GM19025 (cell line): ENCODE results near the gene TYW1B.
"Not testable (repeated sequence)": the region's sequence is repeated elsewhere in the genome, so short reads cannot be mapped to it uniquely, and the experiment has no call there.

ENCODE experiments used
- ATAC-seq: cut with Tn5 transposase; IDR thresholded peaks from one replicate; pipeline ENCODE4 v1.9.1; 2021; ENCODE audit warnings: mild to moderate bottlenecking, low read depth, moderate library complexity; ENCODE audit not compliant: unreplicated experiment

Gene TYW1B

DNA sequence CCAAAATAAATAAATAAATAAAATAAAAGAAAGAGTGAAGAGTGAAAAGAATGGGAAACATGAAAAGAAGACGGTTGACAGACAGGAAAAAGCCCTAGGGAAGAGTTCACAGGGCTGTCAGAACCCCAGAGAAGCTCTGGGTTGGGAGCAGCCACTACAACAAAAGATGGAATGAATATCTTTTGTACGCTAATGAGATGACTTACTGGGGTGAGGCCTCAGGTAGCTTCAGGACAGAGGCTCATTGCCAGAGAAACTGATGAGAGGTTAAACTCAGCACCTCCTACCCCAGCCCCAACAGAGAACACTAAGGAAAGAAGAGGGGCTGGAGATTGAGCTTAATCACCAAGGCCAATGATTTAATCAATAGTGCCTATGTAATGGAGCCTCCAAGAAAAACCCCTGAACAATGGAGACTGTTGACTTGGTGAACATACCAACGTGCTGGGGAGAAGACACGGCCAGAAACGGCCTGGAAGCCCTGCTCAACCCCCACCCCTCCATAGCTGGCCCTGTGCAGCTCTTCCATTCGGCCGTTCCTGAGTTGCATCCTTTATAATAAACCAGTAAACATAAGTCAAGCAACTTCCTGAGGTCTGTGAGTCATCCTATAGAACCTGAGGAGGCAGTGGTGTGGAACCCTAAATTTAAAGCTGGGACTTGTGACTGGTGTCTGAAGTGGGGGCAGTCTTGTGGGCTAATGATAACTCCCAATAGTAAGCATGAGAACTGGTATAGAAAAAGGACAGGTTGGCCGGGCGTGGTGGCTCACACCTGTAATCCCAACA, 11.4 kb downstream of the TYW1B start:
- ATAC-seq: not testable (repeated sequence)

- ATAC-seq: not testable (repeated sequence)
Measured at GRCh38 chr7:72810437-72810836, 17.6 kb downstream of the TYW1B start.

DNA sequence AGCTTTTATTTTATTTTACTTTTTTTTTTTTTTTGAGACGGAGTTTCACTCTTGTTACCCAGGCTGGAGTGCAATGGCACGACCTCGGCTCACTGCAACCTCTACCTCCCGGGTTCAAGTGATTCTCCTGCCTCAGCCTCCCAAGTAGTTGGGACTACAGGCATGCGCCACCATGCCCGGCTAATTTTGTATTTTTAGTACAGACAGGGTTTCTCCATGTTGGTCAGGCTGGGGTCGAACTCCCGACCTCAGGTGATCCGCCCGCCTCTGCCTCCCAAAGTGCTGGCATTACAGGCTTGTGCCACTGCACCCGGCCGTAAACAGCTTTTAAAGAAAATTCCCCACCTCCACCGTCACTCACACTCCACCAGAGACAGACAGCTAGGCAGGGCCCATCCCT, 19.5 kb downstream of the TYW1B start:
- ATAC-seq: not testable (repeated sequence)

- not testable (repeated sequence) for ATAC-seq
Measured at GRCh38 chr7:72806851-72807250, 21.1 kb downstream of the TYW1B start.

DNA sequence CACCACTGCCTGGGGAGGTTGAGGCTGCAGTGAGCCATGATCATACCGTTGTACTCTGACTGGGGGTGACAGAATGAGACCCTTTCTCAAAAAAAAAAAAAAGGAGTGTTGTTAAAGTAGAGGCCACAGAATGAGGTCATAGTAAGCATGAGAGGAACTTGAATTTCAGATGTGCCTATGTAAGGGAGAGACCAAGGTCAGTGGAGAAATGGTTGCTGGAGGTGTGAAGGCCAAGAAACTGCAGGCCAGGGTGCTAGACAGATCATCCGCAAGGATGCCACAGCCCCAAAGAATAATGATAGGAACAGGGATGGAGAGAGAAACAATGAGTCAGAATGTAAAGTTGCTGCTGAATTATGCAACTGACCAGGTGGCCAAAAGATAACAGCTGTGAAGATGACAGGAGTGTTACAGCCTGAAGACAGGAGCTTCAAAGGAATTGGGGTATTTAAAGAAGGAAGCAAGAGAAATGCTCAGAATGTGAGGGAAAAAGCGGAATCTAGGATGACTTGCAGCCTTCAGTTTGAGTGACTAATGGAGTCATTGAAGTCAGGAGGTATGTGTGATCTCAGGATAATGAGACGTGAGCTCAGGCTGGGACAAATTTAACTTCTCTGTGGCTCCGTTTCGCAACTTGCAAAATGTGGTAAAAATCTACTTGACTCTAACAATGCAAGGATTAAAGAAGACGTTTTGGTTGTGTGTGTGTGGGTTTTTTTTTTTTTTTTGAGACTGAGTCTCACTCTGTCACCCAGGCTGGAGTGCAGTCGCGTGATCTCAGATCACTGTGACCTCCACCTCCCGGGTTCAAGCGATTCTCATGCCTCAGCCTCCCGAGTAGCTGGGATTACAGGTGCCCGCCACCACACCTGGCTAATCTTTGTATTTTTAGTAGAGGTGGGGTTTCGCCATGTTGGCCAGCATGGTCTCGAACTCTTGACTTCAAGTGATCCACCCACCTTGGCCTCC, 22.2 kb downstream of the TYW1B start:
- no peak for ATAC-seq

- not testable (repeated sequence) for ATAC-seq
Measured at GRCh38 chr7:72803778-72804177, 24.2 kb downstream of the TYW1B start.

DNA sequence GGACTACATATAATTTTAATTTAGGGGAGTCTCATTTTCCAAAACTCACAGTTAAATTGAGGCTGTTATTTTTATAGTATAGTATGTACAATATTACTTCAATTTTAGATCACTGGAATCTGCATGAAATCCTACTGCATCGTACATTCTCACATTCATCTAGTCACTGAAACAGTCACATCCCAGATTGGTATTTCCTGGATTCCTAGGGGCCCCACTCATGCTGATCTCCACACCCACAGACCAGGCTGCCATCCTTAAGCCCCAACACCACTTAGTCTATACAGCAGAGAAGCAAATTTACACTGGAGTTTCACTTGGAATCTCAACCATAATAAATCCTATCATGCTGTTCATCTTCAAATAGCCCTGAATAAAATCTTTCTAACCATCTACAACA, 26.4 kb downstream of the TYW1B start:
- not testable (repeated sequence) for ATAC-seq

GRCh38 chr7:72795401-72795800, 32.6 kb downstream of the TYW1B start:
- not testable (repeated sequence) for ATAC-seq

DNA sequence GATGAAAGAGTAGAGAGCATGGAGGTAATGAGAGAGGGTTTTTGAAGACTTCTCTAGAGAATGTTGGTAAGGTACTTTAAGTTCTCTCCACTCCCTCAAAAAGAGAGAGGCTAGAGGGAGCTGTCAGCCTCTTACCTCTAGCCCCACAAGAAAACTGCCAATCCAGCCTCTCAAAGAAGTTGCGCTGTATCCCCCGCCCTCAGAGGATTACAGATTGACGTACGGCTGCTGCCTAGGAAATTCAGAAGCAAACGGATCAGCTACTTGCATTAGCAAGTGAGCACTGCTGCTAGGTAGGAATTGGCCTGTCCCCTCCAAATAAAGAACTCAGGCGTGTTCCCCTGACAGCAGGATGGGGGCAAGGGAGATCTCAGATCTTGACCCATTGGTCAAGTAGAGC, 34.2 kb downstream of the TYW1B start:
- ATAC-seq: no peak

DNA sequence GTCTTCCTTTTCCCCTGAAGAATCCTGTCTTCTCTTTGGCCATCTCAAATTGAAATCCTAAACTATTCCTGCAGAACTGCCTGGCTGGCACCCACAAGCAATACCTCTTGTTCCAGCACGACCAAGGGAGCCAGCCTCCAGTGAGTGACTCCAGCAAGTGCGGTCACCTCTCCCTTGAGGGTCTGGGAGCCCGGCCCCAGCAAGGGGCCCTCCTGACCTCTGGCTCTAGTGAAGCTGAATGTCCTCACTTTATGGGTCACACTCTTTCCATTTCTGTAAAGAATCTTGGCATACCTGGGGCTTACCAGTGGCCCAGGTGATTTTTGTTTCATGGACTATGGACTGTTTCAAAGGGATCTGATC, 37.3 kb downstream of the TYW1B start:
- ATAC-seq: not testable (repeated sequence)

GRCh38 chr7:72790048-72790697, 37.8 kb downstream of the TYW1B start:
- ATAC-seq: not testable (repeated sequence)

DNA sequence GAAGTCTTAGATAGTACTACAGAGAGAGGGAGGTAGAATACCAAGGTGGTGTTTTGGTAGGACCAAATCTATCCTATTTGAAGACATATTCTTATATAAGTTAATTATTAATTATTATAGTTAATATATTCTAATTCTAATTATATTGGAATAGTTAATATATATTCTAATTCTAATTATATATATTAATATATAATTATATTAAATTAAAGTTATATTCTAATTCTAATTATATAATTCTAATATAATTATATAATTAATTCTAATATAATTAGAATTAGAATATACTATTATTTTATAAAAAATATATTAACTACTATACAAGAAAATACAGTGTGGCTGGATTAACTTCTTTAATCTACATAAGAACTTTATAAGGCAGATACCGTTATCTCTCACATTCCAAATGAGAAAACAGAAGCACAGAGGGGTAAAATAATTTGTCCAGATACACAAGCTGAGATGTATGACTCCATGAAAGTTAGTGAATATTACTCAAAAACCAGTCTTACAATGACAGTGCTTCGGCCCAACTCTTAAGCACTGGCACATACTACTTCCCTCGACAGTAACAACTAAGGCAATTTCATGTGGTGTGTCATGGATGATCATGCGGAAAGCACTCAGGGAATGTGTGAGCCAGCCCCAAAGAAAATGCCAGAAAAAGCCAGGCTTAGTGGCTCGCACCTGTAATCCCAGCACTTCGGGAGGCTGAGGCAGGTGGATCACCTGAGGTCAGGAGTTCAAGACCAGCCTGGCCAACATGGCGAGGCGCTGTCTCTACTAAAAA, 42.6 kb downstream of the TYW1B start:
- ATAC-seq: no peak

DNA sequence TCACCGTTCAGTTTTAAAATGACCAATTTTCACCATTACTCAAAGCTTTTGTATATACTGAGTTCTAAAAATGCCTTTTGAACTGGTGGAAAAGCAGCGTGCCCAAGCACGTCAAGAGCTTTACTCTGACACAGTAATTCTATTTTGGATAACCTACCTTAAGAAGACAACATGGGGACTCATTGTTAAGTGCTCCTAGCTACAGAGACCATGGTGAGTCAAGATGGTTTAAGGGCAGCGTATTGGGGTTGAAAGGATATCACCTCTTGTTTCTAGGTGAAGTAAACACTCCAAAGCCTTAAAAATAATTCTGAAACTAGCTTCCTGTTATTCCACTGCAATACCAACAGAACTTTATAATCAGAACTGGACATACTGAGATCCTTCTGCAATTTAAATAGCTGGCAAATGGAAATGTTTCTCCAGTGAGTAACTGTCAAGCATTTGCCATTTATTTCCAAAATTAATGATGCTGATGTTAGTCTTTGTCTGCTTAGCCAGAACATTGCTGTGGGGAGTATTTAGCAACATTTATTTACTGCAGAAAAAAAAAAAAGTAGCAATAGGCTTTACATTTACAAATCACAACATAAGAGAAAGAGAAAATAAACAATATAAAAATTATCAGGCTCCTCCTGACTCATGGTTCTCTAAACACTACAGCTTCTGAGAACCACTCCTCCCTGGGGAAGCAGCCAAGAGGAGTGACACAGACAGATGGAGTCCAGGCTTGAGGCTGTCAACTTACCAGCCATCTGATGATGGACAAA, 44.2 kb downstream of the TYW1B start:
- ATAC-seq: not testable (repeated sequence)

- no peak for ATAC-seq
Measured at GRCh38 chr7:72781631-72782030, 46.4 kb downstream of the TYW1B start.

- ATAC-seq: no peak
Measured at GRCh38 chr7:72781161-72781560, 46.8 kb downstream of the TYW1B start.

DNA sequence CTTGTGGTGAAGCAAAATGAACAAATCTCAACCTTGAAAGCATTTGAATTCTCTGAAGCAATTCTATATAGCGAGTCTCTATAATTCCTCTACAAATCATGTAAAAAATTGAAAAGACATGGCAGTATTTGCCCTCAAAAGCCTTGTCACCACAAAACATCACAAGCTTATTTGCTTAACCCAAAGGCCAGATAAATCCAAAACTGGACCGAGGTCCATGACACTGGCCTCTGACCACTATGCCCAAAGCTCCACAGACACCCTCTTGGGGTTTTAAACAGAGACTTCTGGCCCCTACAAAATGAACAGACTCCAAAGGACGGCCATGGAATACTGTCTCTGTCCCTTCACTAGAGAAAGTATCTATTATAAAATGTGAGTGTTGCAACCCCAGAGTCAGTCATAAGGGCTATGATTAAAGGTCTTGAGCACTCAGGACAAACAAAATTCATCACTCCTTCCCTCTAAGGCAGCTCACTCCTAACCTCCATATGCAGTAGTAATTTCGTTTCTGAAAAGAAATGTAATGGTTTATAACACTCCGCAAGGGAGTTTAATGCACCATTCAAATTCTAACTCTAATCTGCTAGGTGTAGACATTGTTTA, 47.6 kb downstream of the TYW1B start:
- not testable (repeated sequence) for ATAC-seq

DNA sequence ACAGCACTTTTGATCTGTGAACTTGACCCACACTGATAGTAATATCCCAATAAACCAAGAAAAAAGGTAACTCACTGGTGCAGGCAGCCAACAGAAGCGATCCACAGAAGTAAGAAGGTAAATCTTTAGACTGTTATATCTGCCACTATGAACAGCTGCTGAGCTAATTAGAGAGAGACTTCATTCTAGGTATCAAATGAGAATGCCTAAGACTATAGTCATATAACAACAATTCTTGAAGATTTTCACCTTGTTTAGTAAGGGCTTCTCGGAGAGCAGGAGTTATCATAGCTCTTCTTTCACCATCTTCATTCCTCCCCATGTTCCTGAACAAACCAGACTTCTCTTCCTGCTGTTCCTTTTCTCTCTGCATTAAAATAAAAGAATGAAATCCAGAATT, 50.8 kb downstream of the TYW1B start:
- ATAC-seq: not testable (repeated sequence)

DNA sequence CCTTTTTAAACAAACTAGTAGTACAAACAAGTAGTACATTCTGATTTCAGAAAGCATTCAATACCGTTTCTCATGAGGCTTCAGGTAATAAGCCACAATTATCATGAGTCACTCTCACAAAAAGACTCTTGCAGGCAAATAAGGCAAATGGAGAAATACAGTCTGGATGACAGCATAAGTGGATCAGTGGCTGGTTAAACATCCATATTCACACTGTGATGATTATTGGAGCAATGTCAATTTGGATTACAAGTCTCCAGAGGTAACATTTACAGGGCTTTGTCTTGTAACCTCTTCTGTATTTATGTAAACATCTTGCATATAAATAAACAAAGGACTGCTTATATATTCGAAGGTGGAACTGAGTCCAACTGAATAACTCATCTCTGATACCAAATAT, 55.4 kb downstream of the TYW1B start:
- ATAC-seq: not testable (repeated sequence)

DNA sequence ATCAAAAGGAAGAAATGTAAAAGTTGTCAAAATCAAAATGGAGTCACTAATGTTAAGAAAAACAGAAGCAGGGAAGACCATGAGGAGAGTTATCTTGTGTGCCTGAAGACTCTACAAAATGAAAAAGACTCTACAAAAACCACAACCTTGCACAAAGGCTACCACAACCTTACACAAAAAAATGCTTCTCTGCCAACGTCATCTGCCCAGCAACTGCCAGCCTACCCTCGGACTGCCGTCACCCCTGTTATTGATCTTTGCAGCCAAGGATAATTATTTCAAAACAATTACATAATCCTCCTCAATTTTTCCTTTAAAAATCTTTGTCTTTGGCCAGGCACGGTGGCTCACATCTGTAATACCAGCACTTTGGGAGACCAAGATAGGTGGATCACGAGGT, 61.0 kb downstream of the TYW1B start:
- ATAC-seq: not testable (repeated sequence)
